SK-MEL-5 (cell line): ENCODE results near the gene CHN2. TPM values are rescaled to one million over a fixed set of nuclear protein-coding genes. Genes with fewer than 3 reads are reported as not detected.
A peak's percentile ranks its signal among the peaks of the same experiment; 100 is the strongest.

Experiments used
- DNase-seq: peaks from one replicate; pipeline ENCODE4 v3.0.0-alpha.2; 2016; ENCODE audit warnings: low read depth, low spot score
- in situ Hi-C: cut with HindIII; loops from 2 replicates; pipeline ENCODE4 v1.10.0; 2016; ENCODE audit warnings: low sequenced_read_pairs, high pct_unique_total_duplicates, low pct_unique_long_range_greater_than_20kb
- total RNA-seq: library from RNA; depleted of rRNA; stranded (reverse); fragments of >200 nt; shearing (Covaris generic); gene quantifications from 2 replicates; pipeline ENCODE4 v1.2.3, GENCODE V29; 2014

The CHN2 gene
- total RNA-seq, 1 experiment from 2014 or later = 39.5 TPM

GRCh38 chr7:29287366-29287765, 92.8 kb downstream of the CHN2 start:
- in situ Hi-C loops = no loop called here
- DNase-seq = no peak

GRCh38 chr7:29288181-29289091, 93.9 kb downstream of the CHN2 start:
- in situ Hi-C loops = no loop called here
- no peak for DNase-seq

- in situ Hi-C loops = no loop called here
- DNase-seq = no peak
Measured at GRCh38 chr7:29289156-29290021, 94.8 kb downstream of the CHN2 start.

GRCh38 chr7:29290829-29291228, 96.3 kb downstream of the CHN2 start:
- no peak for DNase-seq
- in situ Hi-C loops = no loop called here

- in situ Hi-C loops = no loop called here
- DNase-seq = no peak
Measured at GRCh38 chr7:29291723-29292618, 97.4 kb downstream of the CHN2 start.

GRCh38 chr7:29292886-29293658, 98.5 kb downstream of the CHN2 start:
- DNase-seq = no peak
- in situ Hi-C loops = no loop called here

GRCh38 chr7:29296421-29296820, 101.8 kb downstream of the CHN2 start:
- no peak for DNase-seq
- in situ Hi-C loops = no loop called here

- in situ Hi-C loops = no loop called here
- peak; percentile 36 for DNase-seq
Measured at GRCh38 chr7:29297194-29297890, 102.8 kb downstream of the CHN2 start.

GRCh38 chr7:29299086-29299485, 104.5 kb downstream of the CHN2 start:
- in situ Hi-C loops = no loop called here
- no peak for DNase-seq

- no peak for DNase-seq
- in situ Hi-C loops = no loop called here
Measured at GRCh38 chr7:29300026-29300480, 105.5 kb downstream of the CHN2 start.

- in situ Hi-C loops = no loop called here
- DNase-seq = no peak
Measured at GRCh38 chr7:29300649-29301048, 106.1 kb downstream of the CHN2 start.

GRCh38 chr7:29302666-29303395, 108.3 kb downstream of the CHN2 start:
- no peak for DNase-seq
- in situ Hi-C loops = no loop called here

- no peak for DNase-seq
- in situ Hi-C loops = no loop called here
Measured at GRCh38 chr7:29304756-29305155, 110.2 kb downstream of the CHN2 start.

- no peak for DNase-seq
- in situ Hi-C loops = no loop called here
Measured at GRCh38 chr7:29306319-29306991, 111.9 kb downstream of the CHN2 start.

GRCh38 chr7:29308424-29308823, 113.8 kb downstream of the CHN2 start:
- in situ Hi-C loops = no loop called here
- no peak for DNase-seq
